GM12878 (cell line): ENCODE results near the gene RHOG. TPM values are rescaled to one million over a fixed set of nuclear protein-coding genes. Genes with fewer than 3 reads are reported as not detected.
A peak's percentile ranks its signal among the peaks of the same experiment; 100 is the strongest.

Source experiments
- ATAC-seq: fragments of 200-7000 bp; cut with Tn5 transposase; 3 replicates; pipeline ENCODE4 v1.9.1; 2020; ENCODE audit warnings: mild to moderate bottlenecking, moderate library complexity
- BruUV-seq: library from RNA; stranded (reverse); fragments of 400-500 nt; replicated peaks from 2 replicates; lab custom pipeline; 2021; lab: Mats Ljungman, UMichigan
- CTCF ChIA-PET: fragments of 300-600 bp; sonication (Branson Sonifier 250); formaldehyde crosslinking; extraction: SDS; loops from one replicate; lab custom pipeline; 2021; ENCODE audit warnings: inconsistent platforms; lab: Yijun Ruan, JAX
- POLR2A ChIA-PET: fragments of 350-600 bp; formaldehyde crosslinking; extraction: SDS; loops from one replicate; lab custom pipeline; 2021; ENCODE audit warnings: inconsistent platforms; lab: Charles Lee
- RAD21 ChIA-PET: fragments of 300-600 bp; sonication (Branson Sonifier 250); formaldehyde crosslinking; loops from one replicate; lab custom pipeline; 2023; ENCODE audit warnings: antibody characterized with exemption; ENCODE audit not compliant: unreplicated experiment; lab: Charles Lee
- SMC1A ChIA-PET: fragments of 300-600 bp; sonication (Branson Sonifier 250); formaldehyde crosslinking; loops from one replicate; lab custom pipeline; 2023; ENCODE audit not compliant: unreplicated experiment, uncharacterized antibody; lab: Charles Lee
- DNase-seq: peaks from one replicate; pipeline ENCODE4 v3.0.0-alpha.2; 2011; ENCODE audit warnings: low read depth, low spot score
- FAIRE-seq: peaks from 3 replicates; lab custom pipeline; 2011; peaks lifted over from hg19 to GRCh38; lab: Jason Lieb, UNC
- H2AFZ ChIP-seq: 2 replicates; pipeline ENCODE4 v1.6.0; 2011; ENCODE audit warnings: low read depth, low read length, control low read depth; ENCODE audit not compliant: control insufficient read depth
- H3K27ac ChIP-seq: 2 replicates; pipeline ENCODE4 v1.5.1; 2011; ENCODE audit warnings: control low read depth; ENCODE audit not compliant: control insufficient read depth, insufficient read depth
- H3K27me3 ChIP-seq, 2 experiments: replicated peaks in 1 of 2; 2 replicates each; pipeline versions ENCODE4 v1.6.0 to v1.6.1; 2011; ENCODE audit warnings: low read length in 1 of 2; ENCODE audit not compliant: control insufficient read depth in 2 of 2, insufficient read depth in 2 of 2
- H3K36me3 ChIP-seq, 2 experiments: 2 replicates each; pipeline ENCODE4 v1.5.1; 2011; ENCODE audit warnings: low read length in 1 of 2; ENCODE audit not compliant: control insufficient read depth in 2 of 2, insufficient read depth in 2 of 2
- H3K4me1 ChIP-seq: 2 replicates; pipeline ENCODE4 v1.6.1; 2011; ENCODE audit warnings: mild to moderate bottlenecking, low read length, moderate library complexity, mixed read lengths; ENCODE audit not compliant: control insufficient read depth, insufficient read depth
- H3K4me2 ChIP-seq: 2 replicates; pipeline ENCODE4 v1.6.0; 2011; ENCODE audit warnings: control low read depth; ENCODE audit not compliant: control insufficient read depth, insufficient read depth
- H3K4me3 ChIP-seq: fragments of 200-600 bp; sonication (generic); 2 replicates; pipeline ENCODE4 v1.5.1; 2016
- H3K79me2 ChIP-seq: 2 replicates; pipeline ENCODE4 v1.6.0; 2011; ENCODE audit warnings: low read length; ENCODE audit not compliant: control insufficient read depth, insufficient read depth
- H3K9ac ChIP-seq: 2 replicates; pipeline ENCODE4 v1.8.0; 2011; ENCODE audit warnings: low read length, control low read depth, mixed read lengths; ENCODE audit not compliant: control insufficient read depth, insufficient read depth
- H3K9me3 ChIP-seq: replicated peaks from 3 replicates; pipeline ENCODE4 v1.5.1; 2011; ENCODE audit warnings: mild to moderate bottlenecking, low read length; ENCODE audit not compliant: control insufficient read depth, insufficient read depth
- H4K20me1 ChIP-seq: 2 replicates; pipeline ENCODE4 v1.6.0; 2011; ENCODE audit not compliant: control insufficient read depth, insufficient read depth
- BACH1 ChIP-seq: fragments of 450-650 bp; IDR thresholded peaks from 2 replicates; pipeline ENCODE4 v1.6.1; 2017; ENCODE audit warnings: mild to moderate bottlenecking, borderline replicate concordance
- CREM ChIP-seq: IDR thresholded peaks from 2 replicates; pipeline ENCODE4 v1.6.1; 2014; ENCODE audit warnings: antibody characterized with exemption, low read depth
- GABPA ChIP-seq: IDR thresholded peaks from 2 replicates; pipeline ENCODE4 v1.6.1; 2014; ENCODE audit warnings: antibody characterized with exemption, low read depth, mild to moderate bottlenecking, inconsistent platforms
- PAX8 ChIP-seq: fragments of 450-650 bp; IDR thresholded peaks from 2 replicates; pipeline ENCODE4 v1.6.1; 2017; ENCODE audit warnings: mild to moderate bottlenecking, moderate library complexity
- TBL1XR1 ChIP-seq: IDR thresholded peaks from 2 replicates; pipeline ENCODE4 v1.6.1; 2012; ENCODE audit warnings: low read depth, low read length, improper control_type of control experiment
- TCF7 ChIP-seq: IDR thresholded peaks from 2 replicates; pipeline ENCODE4 v1.6.1; 2014; ENCODE audit warnings: antibody characterized with exemption, borderline replicate concordance
- YY1 ChIP-seq: IDR thresholded peaks from 2 replicates; pipeline ENCODE4 v1.6.1; 2011; ENCODE audit warnings: low read depth, mild to moderate bottlenecking, low read length
- WGBS: methylation state at CpG from one replicate; pipeline ENCODE4 v1.1.6; 2016; ENCODE audit warnings: low lambda C conversion rate; ENCODE audit not compliant: insufficient replicate concordance, insufficient coverage; ENCODE audit errors: missing lambda C conversion rate; 5-methylcytosine and 5-hydroxymethylcytosine counted together
- in situ Hi-C: fragments of 300-500 bp; cut with MboI; formaldehyde crosslinking; loops from 9 replicates; pipeline ENCODE4 v1.14.3; 2018; ENCODE audit warnings: mixed read lengths
- intact Hi-C: fragments of 100-400 bp; cut with micrococcal nuclease; formaldehyde crosslinking; loops from one replicate; pipeline ENCODE4 v1.14.2; 2022; ENCODE audit not compliant: unreplicated experiment
- polyA plus RNA-seq, 11 experiments: library from polyadenylated mRNA; depleted of rRNA in 4 of 11; unstranded in 6 of 11; stranded (reverse) in 5 of 11; fragments of >200 nt; fragmentation: Nextera tagmentation in 4 of 11; fragmentation: Illumina TruSeq in 1 of 11; extraction: Ambion mirVana in 4 of 11; extraction: Trizol in 1 of 11; gene quantifications; 1 replicate in 1 of 11; 2 replicates in 10 of 11; pipeline versions ENCODE4 v1.2.1 to v1.2.3, GENCODE V29; 2011 to 2016; ENCODE audit warnings: inconsistent platforms in 2 of 11, missing spikeins in 2 of 11, low read depth in 1 of 11
- total RNA-seq, 4 experiments: library from RNA; depleted of rRNA in 3 of 4; stranded (reverse); fragments of >200 nt in 3 of 4; fragmentation: Illumina TruSeq in 1 of 4; extraction: Trizol in 1 of 4; gene quantifications; 2 replicates each; pipeline versions ENCODE4 v1.2.1 to v1.2.3, GENCODE V29; 2013 to 2021
- TF ChIP-seq, protein P1 (sequence below): fragments of 450-650 bp; conservative IDR thresholded peaks from 2 replicates; pipeline ENCODE4 v1.6.1; 2017; ENCODE audit warnings: mild to moderate bottlenecking, moderate library complexity

The RHOG gene
- total and polyA plus RNA-seq, 10 of the 15 experiments (the other 5 are each of a cell fraction or from before 2014, with no cell fraction given): 16.0 to 172 (median 94.8) TPM

- ChIA-PET RAD21 (interaction anchor here (1.1 to 16.5 kb wide), 17 partner anchors 9 to 334 kb away, joined by 3 to 605 read pairs (median 8); partner anchors contain the start of gene RHOG), POLR2A (interaction anchor here (0.8 to 13.2 kb wide), 9 partner anchors 11 to 219 kb away, joined by 3 to 405 read pairs (median 11); partner anchors contain the start of gene RHOG), CTCF (interaction anchor here (1.5 to 39.6 kb wide), 18 partner anchors 4 to 216 kb away, joined by 5 to 1047 read pairs (median 15); partner anchors contain the start of genes PGAP2, RHOG and STIM1), SMC1A (interaction anchor here (0.7 to 21.1 kb wide), 21 partner anchors 8 to 244 kb away, joined by 3 to 805 read pairs (median 17); partner anchors contain the start of genes RHOG and RRM1)
- Histone ChIP-seq H4K20me1 (no peaks in the 10 kb centered on the region), H3K4me3 (no peak overlapping the region), H3K4me1 (peaks cover 19% of the 10 kb centered on the region), H3K36me3 (no peaks in the 10 kb centered on the region), H2AFZ (peak overlapping the region; percentile 1; the same call in 1 of the 2 replicates), H3K4me2 (no peak overlapping the region), H3K9ac (peak overlapping the region; percentile 95; the same call in 1 of the 2 replicates), H3K79me2 (peaks cover 30% of the 10 kb centered on the region), H3K27me3 (no peaks in the 10 kb centered on the region), H3K9me3 (no peaks in the 10 kb centered on the region), H3K27ac (peak overlapping the region; percentile 6; the same call in 1 of the 2 replicates)
- intact Hi-C loops: no loop called here
- DNase-seq: no peak
- no peak for ATAC-seq
- FAIRE-seq: no peak
- no TSS peak for BruUV-seq
- in situ Hi-C loops: loop anchor here (25.0 kb wide), 2 partner anchors 1484 to 1834 kb away; partner anchors contain the start of genes OR51B5, TRIM22 and TRIM5
- TF ChIP-seq GABPA (no peak), TBL1XR1 (no peak), TCF7 (no peak), YY1 (no peak), BACH1 (no peak), PAX8 (no peak), CREM (no peak)
- TF ChIP-seq, protein P1, sequence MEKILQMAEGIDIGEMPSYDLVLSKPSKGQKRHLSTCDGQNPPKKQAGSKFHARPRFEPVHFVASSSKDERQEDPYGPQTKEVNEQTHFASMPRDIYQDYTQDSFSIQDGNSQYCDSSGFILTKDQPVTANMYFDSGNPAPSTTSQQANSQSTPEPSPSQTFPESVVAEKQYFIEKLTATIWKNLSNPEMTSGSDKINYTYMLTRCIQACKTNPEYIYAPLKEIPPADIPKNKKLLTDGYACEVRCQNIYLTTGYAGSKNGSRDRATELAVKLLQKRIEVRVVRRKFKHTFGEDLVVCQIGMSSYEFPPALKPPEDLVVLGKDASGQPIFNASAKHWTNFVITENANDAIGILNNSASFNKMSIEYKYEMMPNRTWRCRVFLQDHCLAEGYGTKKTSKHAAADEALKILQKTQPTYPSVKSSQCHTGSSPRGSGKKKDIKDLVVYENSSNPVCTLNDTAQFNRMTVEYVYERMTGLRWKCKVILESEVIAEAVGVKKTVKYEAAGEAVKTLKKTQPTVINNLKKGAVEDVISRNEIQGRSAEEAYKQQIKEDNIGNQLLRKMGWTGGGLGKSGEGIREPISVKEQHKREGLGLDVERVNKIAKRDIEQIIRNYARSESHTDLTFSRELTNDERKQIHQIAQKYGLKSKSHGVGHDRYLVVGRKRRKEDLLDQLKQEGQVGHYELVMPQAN: no peak
- WGBS: 100% methylated on average over 1 of the region's 1 CpG
Observed at GRCh38 chr11:3853545-3853842, 12.7 kb upstream of the RHOG start.
